H1 (cell line): ENCODE results near the gene PRLH. TPM values are rescaled to one million over a fixed set of nuclear protein-coding genes. Genes with fewer than 3 reads are reported as not detected.

ENCODE experiments used
- CTCF ChIA-PET: fragments of 300-600 bp; sonication (Branson Sonifier 250); formaldehyde crosslinking; loops from one replicate; lab custom pipeline; 2021; ENCODE audit not compliant: partially characterized antibody; lab: Charles Lee
- POLR2A ChIA-PET: fragments of 300-600 bp; sonication (Branson Sonifier 250); formaldehyde crosslinking; loops from one replicate; lab custom pipeline; 2021; ENCODE audit warnings: inconsistent platforms; ENCODE audit not compliant: partially characterized antibody; lab: Charles Lee
- DNase-seq, 2 experiments: peaks; one replicate each; pipeline versions ENCODE4 v3.0.0 to v3.0.0-alpha.2; 2010 to 2022; ENCODE audit warnings: low spot score in 2 of 2, low read depth in 1 of 2, mixed read lengths in 1 of 2
- FAIRE-seq: peaks from 2 replicates; lab custom pipeline; 2011; peaks lifted over from hg19 to GRCh38; lab: Jason Lieb, UNC
- H2AFZ ChIP-seq: 2 replicates; pipeline ENCODE4 v1.8.1; 2012; ENCODE audit warnings: low read length, inconsistent platforms
- H2AK5ac ChIP-seq: 2 replicates; pipeline ENCODE4 v1.6.1; 2013; ENCODE audit warnings: low read depth, low read length
- H2BK120ac ChIP-seq: replicated peaks from 2 replicates; pipeline ENCODE3; 2013; ENCODE audit warnings: low read depth, low read length, inconsistent platforms
- H2BK12ac ChIP-seq: 2 replicates; pipeline ENCODE4 v1.6.1; 2013; ENCODE audit warnings: low read depth, low read length
- H2BK15ac ChIP-seq: 2 replicates; pipeline ENCODE4 v1.6.1; 2013; ENCODE audit warnings: low read length
- H2BK20ac ChIP-seq: 2 replicates; pipeline ENCODE4 v1.6.1; 2013; ENCODE audit warnings: low read length
- H2BK5ac ChIP-seq: 2 replicates; pipeline ENCODE4 v1.6.1; 2013; ENCODE audit warnings: low read depth, low read length
- H3K14ac ChIP-seq: 2 replicates; pipeline ENCODE4 v1.6.1; 2013; ENCODE audit warnings: inconsistent platforms; ENCODE audit not compliant: insufficient read length
- H3K18ac ChIP-seq: 2 replicates; pipeline ENCODE4 v1.6.1; 2013; ENCODE audit warnings: low read length; ENCODE audit errors: extremely low read depth
- H3K23ac ChIP-seq: 2 replicates; pipeline ENCODE4 v1.6.1; 2013; ENCODE audit warnings: inconsistent platforms; ENCODE audit not compliant: insufficient read length
- H3K23me2 ChIP-seq: 2 replicates; pipeline ENCODE4 v1.6.1; 2013; ENCODE audit warnings: low read depth, low read length
- H3K27ac ChIP-seq: 2 replicates; pipeline ENCODE4 v1.6.1; 2011; ENCODE audit warnings: low read depth, low read length, inconsistent platforms
- H3K27me3 ChIP-seq, 4 experiments: replicated peaks in 1 of 4; 1 replicate in 1 of 4; 2 replicates in 3 of 4; pipeline versions ENCODE4 v1.6.1 to v1.8.1; 2011 to 2013; ENCODE audit warnings: low read length in 3 of 4, mild to moderate bottlenecking in 3 of 4, inconsistent platforms in 2 of 4, mixed read lengths in 2 of 4, moderate library complexity in 1 of 4; ENCODE audit not compliant: control insufficient read depth in 3 of 4, insufficient read depth in 3 of 4; ENCODE audit errors: extremely low read depth in 1 of 4
- H3K36me3 ChIP-seq, 4 experiments: 2 replicates each; pipeline versions ENCODE4 v1.6.1 to v1.8.1; 2011 to 2013; ENCODE audit warnings: mild to moderate bottlenecking in 4 of 4, low read length in 3 of 4, moderate library complexity in 2 of 4, control low read depth in 1 of 4, inconsistent platforms in 1 of 4; ENCODE audit not compliant: insufficient read depth in 4 of 4, control insufficient read depth in 2 of 4
- H3K4ac ChIP-seq: replicated peaks from 2 replicates; pipeline ENCODE3; 2013; ENCODE audit warnings: low read length, low read depth, mixed read lengths, inconsistent platforms; ENCODE audit not compliant: insufficient read length
- H3K4me1 ChIP-seq, 4 experiments: replicated peaks in 1 of 4; 1 replicate in 1 of 4; 2 replicates in 3 of 4; pipeline versions ENCODE4 v1.6.1 to v1.8.1; 2011 to 2013; ENCODE audit warnings: low read length in 3 of 4, inconsistent platforms in 2 of 4, mixed read lengths in 1 of 4; ENCODE audit not compliant: insufficient read depth in 4 of 4, control insufficient read depth in 3 of 4
- H3K4me2 ChIP-seq, 2 experiments: 2 replicates each; pipeline versions ENCODE4 v1.6.1 to v1.8.1; 2011 to 2013; ENCODE audit warnings: low read depth in 2 of 2, low read length in 2 of 2, control low read depth in 1 of 2, inconsistent platforms in 1 of 2, mild to moderate bottlenecking in 1 of 2; ENCODE audit not compliant: insufficient read depth in 1 of 2
- H3K4me3 ChIP-seq, 4 experiments: fragments of 200-600, 300-600 bp in 1 of 4; sonication (generic), shearing (Covaris generic), sonication (Bioruptor Twin) in 1 of 4; 2 replicates each; pipeline versions ENCODE4 v1.5.1 to v1.8.1; 2011 to 2016; ENCODE audit warnings: low read length in 4 of 4, low read depth in 3 of 4, control low read depth in 2 of 4, inconsistent platforms in 2 of 4, mild to moderate bottlenecking in 2 of 4, mixed read lengths in 1 of 4, moderate library complexity in 1 of 4; ENCODE audit not compliant: insufficient read depth in 2 of 4; ENCODE audit errors: extremely low read depth in 1 of 4
- H3K56ac ChIP-seq: replicated peaks from 2 replicates; pipeline ENCODE3; 2013; ENCODE audit warnings: low read depth, mild to moderate bottlenecking, mixed read lengths, low read length, inconsistent platforms; ENCODE audit not compliant: insufficient read length
- H3K79me1 ChIP-seq: 2 replicates; pipeline ENCODE4 v1.6.1; 2013; ENCODE audit warnings: low read depth, low read length, control low read depth
- H3K79me2 ChIP-seq, 2 experiments: 2 replicates each; pipeline versions ENCODE4 v1.6.1 to v1.8.1; 2012 to 2013; ENCODE audit warnings: low read length in 2 of 2, mild to moderate bottlenecking in 2 of 2, inconsistent platforms in 1 of 2; ENCODE audit not compliant: insufficient read depth in 2 of 2, control insufficient read depth in 1 of 2
- H3K9ac ChIP-seq, 4 experiments: replicated peaks in 1 of 4; 1 replicate in 1 of 4; 2 replicates in 3 of 4; pipeline versions ENCODE4 v1.6.1 to v1.8.1; 2011 to 2013; ENCODE audit warnings: low read depth in 3 of 4, low read length in 3 of 4, control low read depth in 2 of 4, mild to moderate bottlenecking in 2 of 4, moderate library complexity in 2 of 4, inconsistent platforms in 1 of 4; ENCODE audit errors: extremely low read depth in 1 of 4
- H3K9me3 ChIP-seq, 2 experiments: 2 replicates each; pipeline versions ENCODE4 v1.6.1 to v1.8.1; 2012 to 2013; ENCODE audit warnings: mild to moderate bottlenecking in 2 of 2, moderate library complexity in 2 of 2, control low read depth in 1 of 2, inconsistent platforms in 1 of 2, low read depth in 1 of 2, low read length in 1 of 2, mixed read lengths in 1 of 2; ENCODE audit not compliant: insufficient read depth in 2 of 2
- H4K20me1 ChIP-seq, 2 experiments: replicated peaks in 1 of 2; 2 replicates each; pipeline versions ENCODE3 to v1.8.1; 2011 to 2013; ENCODE audit warnings: inconsistent platforms in 2 of 2, low read length in 2 of 2, mild to moderate bottlenecking in 1 of 2; ENCODE audit not compliant: insufficient read depth in 2 of 2, control insufficient read depth in 1 of 2
- H4K5ac ChIP-seq: 2 replicates; pipeline ENCODE4 v1.6.1; 2013; ENCODE audit warnings: low read length, low read depth, mixed read lengths, inconsistent platforms; ENCODE audit not compliant: insufficient read length
- H4K8ac ChIP-seq: 2 replicates; pipeline ENCODE4 v1.8.0; 2013; ENCODE audit warnings: mild to moderate bottlenecking, moderate library complexity, low read length, inconsistent platforms; ENCODE audit not compliant: insufficient read depth; ENCODE audit errors: extremely low read depth
- H4K91ac ChIP-seq: replicated peaks from 2 replicates; pipeline ENCODE3; 2013; ENCODE audit warnings: low read length, mixed read lengths, inconsistent platforms; ENCODE audit not compliant: insufficient read length
- CTBP2 ChIP-seq: IDR thresholded peaks from 2 replicates; pipeline ENCODE4 v1.7.0; 2011; ENCODE audit warnings: borderline replicate concordance, mild to moderate bottlenecking, moderate library complexity, mixed read lengths, low read length; ENCODE audit not compliant: insufficient read depth, insufficient read length
- JUND ChIP-seq: IDR thresholded peaks from 2 replicates; pipeline ENCODE4 v1.6.1; 2011; ENCODE audit warnings: mild to moderate bottlenecking, improper control_type of control experiment, low read length
- MAFK ChIP-seq: IDR thresholded peaks from 2 replicates; pipeline ENCODE4 v1.6.1; 2012; ENCODE audit warnings: low read depth, mild to moderate bottlenecking, improper control_type of control experiment, low read length
- RNF2 ChIP-seq: fragments of 200-900, 300-1000 bp; sonication (generic); IDR thresholded peaks from 2 replicates; pipeline ENCODE4 v1.7.1; 2016; ENCODE audit warnings: borderline replicate concordance, low read depth, mild to moderate bottlenecking, antibody characterized with exemption, low read length; ENCODE audit not compliant: poor library complexity, severe bottlenecking; ENCODE audit errors: missing control alignments
- SP1 ChIP-seq: IDR thresholded peaks from 2 replicates; pipeline ENCODE4 v1.6.1; 2011; ENCODE audit warnings: low read depth, low read length
- TCF12 ChIP-seq: IDR thresholded peaks from 2 replicates; pipeline ENCODE4 v1.6.1; 2011; ENCODE audit warnings: low read depth, mild to moderate bottlenecking, low read length
- WGBS, 2 experiments: shearing (Covaris generic) in 1 of 2; methylation state at CpG; one replicate each; pipeline versions ENCODE4 v1.1.6 to v1.1.7; 2013 to 2015; ENCODE audit warnings: low lambda C conversion rate in 2 of 2, mixed read lengths in 2 of 2, inconsistent platforms in 1 of 2, low coverage in 1 of 2, missing lambda C conversion rate in 1 of 2; ENCODE audit not compliant: insufficient replicate concordance in 2 of 2, insufficient coverage in 1 of 2, insufficient read length in 1 of 2; ENCODE audit errors: extremely low coverage in 1 of 2, missing lambda C conversion rate in 1 of 2; 5-methylcytosine and 5-hydroxymethylcytosine counted together
- polyA plus RNA-seq, 7 experiments: library from polyadenylated mRNA; depleted of rRNA in 3 of 7; stranded (reverse) in 5 of 7; unstranded in 2 of 7; fragments of >200 nt in 5 of 7; fragments of 200-250 nt in 2 of 7; gene quantifications; 1 replicate in 5 of 7; 2 replicates in 1 of 7; 4 replicates in 1 of 7; pipeline versions ENCODE4 v1.2.1 to v1.2.3, GENCODE V29; 2011 to 2013; ENCODE audit warnings: missing spikeins in 2 of 7, mixed read lengths in 2 of 7
- total RNA-seq: library from RNA; stranded (reverse); fragmentation: NEBNext Ultra II Directional; extraction: Animal tissue kit (Norgen Biotek cat#: 25700); gene quantifications from 2 replicates; pipeline ENCODE4 v1.2.1, GENCODE V29; 2021
- TF ChIP-seq, protein P1 (sequence below): IDR thresholded peaks from 2 replicates; pipeline ENCODE4 v1.6.1; 2012; ENCODE audit warnings: inconsistent platforms

The PRLH gene
- total and polyA plus RNA-seq, 2 of the 8 experiments (the other 6 are each of a cell fraction or from before 2014, with no cell fraction given): not detected

DNA sequence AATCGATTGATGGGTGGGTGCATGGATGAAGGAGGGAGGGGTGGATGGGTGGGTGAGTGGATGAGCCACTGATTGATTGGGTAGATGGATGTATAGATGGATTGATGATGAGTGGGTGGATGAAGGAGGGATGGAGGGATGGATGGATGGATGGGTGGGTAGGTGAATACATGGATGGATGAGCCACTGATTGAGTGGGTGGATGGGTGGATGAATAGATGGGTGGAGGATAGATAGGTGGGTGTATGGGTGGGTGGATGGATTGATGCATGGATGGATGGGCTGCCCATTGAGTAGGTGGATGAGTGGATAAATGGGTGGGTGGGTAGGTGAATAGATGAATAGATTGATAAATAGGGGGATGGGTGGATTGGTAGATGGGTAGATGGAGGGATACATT is 48.4 kb upstream of the PRLH start:
- no peak overlapping the region for H2BK15ac ChIP-seq
- no peak overlapping the region for H2BK20ac ChIP-seq
- FAIRE-seq (no peak), DNase-seq (no peak)
- no peak overlapping the region for H4K8ac ChIP-seq
- H2AK5ac ChIP-seq: no peak overlapping the region
- no peaks in the 10 kb centered on the region for H3K79me2 ChIP-seq
- H3K4me2 ChIP-seq: no peak overlapping the region
- H4K91ac ChIP-seq: no peak overlapping the region
- H3K4ac ChIP-seq: no peak overlapping the region
- H3K79me1 ChIP-seq: no peaks in the 10 kb centered on the region
- H3K23me2 ChIP-seq: peaks cover 18% of the 10 kb centered on the region; the same call in 1 of the 2 replicates
- no peak overlapping the region for H3K9ac ChIP-seq
- ChIA-PET CTCF (no interaction called here), POLR2A (interaction anchor here (3.1 kb wide), 1 partner anchor 15 kb away, joined by 9 read pairs; no protein-coding TSS in a partner anchor)
- no peak overlapping the region for H2BK12ac ChIP-seq
- 0 out of 8 replicates have a peak, but pooled peaks cover 0 to 2% (median 0%) of the 10 kb centered on the region in 4 experiments for H3K36me3 ChIP-seq
- H2AFZ ChIP-seq: no peak overlapping the region
- no peak overlapping the region for H3K23ac ChIP-seq
- no peak overlapping the region for H2BK5ac ChIP-seq
- no peaks in the 10 kb centered on the region for H3K27me3 ChIP-seq
- H4K20me1 ChIP-seq: peaks cover 0 to 8% of the 10 kb centered on the region in 2 experiments
- no peak overlapping the region for H3K27ac ChIP-seq
- H3K56ac ChIP-seq: peak overlapping the region; percentile 39
- no peaks in the 10 kb centered on the region for H3K9me3 ChIP-seq
- peaks cover 0 to 2% (median 1%) of the 10 kb centered on the region in 4 experiments; a peak in 3 of 7 replicates for H3K4me1 ChIP-seq
- no peak overlapping the region for H3K18ac ChIP-seq
- H4K5ac ChIP-seq: no peak overlapping the region
- H3K4me3 ChIP-seq: no peak overlapping the region
- no peak overlapping the region for H2BK120ac ChIP-seq
- no peak overlapping the region for H3K14ac ChIP-seq
- 100% methylated on average over 1 of the region's 1 CpG; no CpG with 5 or more reads in 1 of the 2 experiments for WGBS, 2 experiments
- TF ChIP-seq JUND (no peak), SP1 (no peak), RNF2 (no peak), MAFK (no peak), CTBP2 (no peak), TCF12 (no peak)
- TF ChIP-seq, protein P1, sequence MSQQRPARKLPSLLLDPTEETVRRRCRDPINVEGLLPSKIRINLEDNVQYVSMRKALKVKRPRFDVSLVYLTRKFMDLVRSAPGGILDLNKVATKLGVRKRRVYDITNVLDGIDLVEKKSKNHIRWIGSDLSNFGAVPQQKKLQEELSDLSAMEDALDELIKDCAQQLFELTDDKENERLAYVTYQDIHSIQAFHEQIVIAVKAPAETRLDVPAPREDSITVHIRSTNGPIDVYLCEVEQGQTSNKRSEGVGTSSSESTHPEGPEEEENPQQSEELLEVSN: no peak
